Neural progenitor cell (in vitro differentiated cells): ENCODE data around the gene NEU2.

Experiments
- EZH2 ChIP-seq: fragments of 200-600 bp; sonication (generic); IDR thresholded peaks from 2 replicates; pipeline ENCODE4 v1.6.1; 2017; ENCODE audit warnings: antibody characterized with exemption, mild to moderate bottlenecking, moderate library complexity
- TF ChIP-seq, protein P1 (sequence below): fragments of 200-600 bp; sonication (generic); IDR thresholded peaks from 2 replicates; pipeline ENCODE4 v1.5.1; 2017; ENCODE audit warnings: antibody characterized with exemption, mild to moderate bottlenecking

DNA sequence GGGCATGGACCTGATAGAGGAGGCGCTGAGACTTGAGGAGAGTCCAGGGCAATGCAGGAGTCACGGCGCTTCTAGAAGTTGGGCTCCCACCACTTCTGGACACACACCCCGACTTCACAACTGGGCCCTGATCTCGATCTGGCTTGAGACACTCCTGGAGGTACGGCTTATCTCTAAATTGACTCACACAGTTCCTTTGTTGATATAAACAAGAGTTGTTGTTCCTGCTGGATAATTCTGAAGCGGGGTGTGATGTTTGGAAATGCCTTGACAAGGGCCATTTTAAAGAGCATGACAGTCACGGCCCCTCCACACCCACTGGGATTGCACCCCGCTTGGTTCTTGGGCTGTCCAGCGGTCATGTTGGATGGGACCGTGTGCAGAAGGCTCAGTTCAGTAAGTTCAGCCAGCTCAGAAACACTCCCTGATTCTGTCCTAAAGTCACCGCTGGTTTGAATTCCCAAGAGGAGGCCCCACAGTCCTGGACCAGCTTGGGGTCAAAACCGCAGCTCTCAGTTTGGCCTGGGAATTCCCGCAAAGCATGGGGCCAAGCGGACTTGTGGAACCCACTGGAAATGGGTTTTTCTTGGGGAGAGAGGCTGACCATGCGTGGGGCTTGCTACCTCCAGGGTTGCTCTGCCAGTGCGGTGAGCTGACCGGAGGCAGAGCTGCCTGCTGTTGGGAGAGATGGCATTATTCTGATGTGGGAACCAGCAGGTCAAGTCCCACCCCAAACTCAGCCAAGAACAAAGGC lies 9.3 kb upstream of the NEU2 start:
- TF ChIP-seq, protein P1, sequence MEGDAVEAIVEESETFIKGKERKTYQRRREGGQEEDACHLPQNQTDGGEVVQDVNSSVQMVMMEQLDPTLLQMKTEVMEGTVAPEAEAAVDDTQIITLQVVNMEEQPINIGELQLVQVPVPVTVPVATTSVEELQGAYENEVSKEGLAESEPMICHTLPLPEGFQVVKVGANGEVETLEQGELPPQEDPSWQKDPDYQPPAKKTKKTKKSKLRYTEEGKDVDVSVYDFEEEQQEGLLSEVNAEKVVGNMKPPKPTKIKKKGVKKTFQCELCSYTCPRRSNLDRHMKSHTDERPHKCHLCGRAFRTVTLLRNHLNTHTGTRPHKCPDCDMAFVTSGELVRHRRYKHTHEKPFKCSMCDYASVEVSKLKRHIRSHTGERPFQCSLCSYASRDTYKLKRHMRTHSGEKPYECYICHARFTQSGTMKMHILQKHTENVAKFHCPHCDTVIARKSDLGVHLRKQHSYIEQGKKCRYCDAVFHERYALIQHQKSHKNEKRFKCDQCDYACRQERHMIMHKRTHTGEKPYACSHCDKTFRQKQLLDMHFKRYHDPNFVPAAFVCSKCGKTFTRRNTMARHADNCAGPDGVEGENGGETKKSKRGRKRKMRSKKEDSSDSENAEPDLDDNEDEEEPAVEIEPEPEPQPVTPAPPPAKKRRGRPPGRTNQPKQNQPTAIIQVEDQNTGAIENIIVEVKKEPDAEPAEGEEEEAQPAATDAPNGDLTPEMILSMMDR, result no peak
- no peak for TF ChIP-seq EZH2
